T follicular helper cell (primary cell): ENCODE measurements around the gene GABRG3.

Source experiments
- DNase-seq: peaks from one replicate; pipeline ENCODE4 v3.0.0-alpha.2; 2020; ENCODE audit warnings: low read depth

GABRG3 gene

GRCh38 chr15:27576576-27576975 lies 605.6 kb downstream of the GABRG3 start:
- DNase-seq: no peak

- no peak for DNase-seq
Observed at GRCh38 chr15:27579738-27580137, 608.8 kb downstream of the GABRG3 start.

GRCh38 chr15:27582726-27583410 lies 611.9 kb downstream of the GABRG3 start:
- no peak for DNase-seq

GRCh38 chr15:27583651-27584050 lies 612.7 kb downstream of the GABRG3 start:
- DNase-seq: no peak

GRCh38 chr15:27585041-27585640 lies 614.2 kb downstream of the GABRG3 start:
- DNase-seq: no peak

- no peak for DNase-seq
Observed at GRCh38 chr15:27587810-27588209, 616.8 kb downstream of the GABRG3 start.

- no peak for DNase-seq
Observed at GRCh38 chr15:27589260-27589659, 618.3 kb downstream of the GABRG3 start.

- no peak for DNase-seq
Observed at GRCh38 chr15:27589782-27590181, 618.8 kb downstream of the GABRG3 start.
